Stimulated activated effector memory CD8-positive, alpha-beta T cell treated with anti-CD3 and anti-CD28 coated beads, Interleukin-12 subunit alpha, Interleukin-12 subunit beta, amount 100 ng/mL, for 72 hours (primary cell): Measurements from ENCODE around the gene RERE.

Experiments used
- ATAC-seq: fragments of 150-1000 bp; cut with Tn5 transposase; 2 replicates; pipeline ENCODE4 v1.10.0; 2021
- DNase-seq, 2 donors: peaks; one replicate each; pipeline ENCODE4 v3.0.0; 2021 to 2022; ENCODE audit warnings: low spot score in 2 of 2
- H3K27ac Mint-ChIP-seq: one replicate; pipeline ENCODE4 v1.8.0; 2022; ENCODE audit warnings: mild to moderate bottlenecking, mixed read lengths
- H3K36me3 Mint-ChIP-seq: one replicate; pipeline ENCODE4 v1.8.0; 2022; ENCODE audit warnings: mild to moderate bottlenecking, mixed read lengths
- H3K4me1 Mint-ChIP-seq: one replicate; pipeline ENCODE4 v1.8.0; 2022; ENCODE audit warnings: mixed read lengths
- H3K4me3 Mint-ChIP-seq: one replicate; pipeline ENCODE4 v1.8.0; 2022; ENCODE audit warnings: mild to moderate bottlenecking, mixed read lengths
- H3K9me3 Mint-ChIP-seq: one replicate; pipeline ENCODE4 v1.8.0; 2022; ENCODE audit warnings: mixed read lengths

The RERE gene

GRCh38 chr1:8754247-8754650, 63.2 kb downstream of the RERE start:
- no peaks in the 10 kb centered on the region for H3K4me1 Mint-ChIP-seq
- no peak overlapping the region for H3K4me3 Mint-ChIP-seq
- no peaks in the 10 kb centered on the region for H3K9me3 Mint-ChIP-seq
- no peak overlapping the region for H3K27ac Mint-ChIP-seq
- H3K36me3 Mint-ChIP-seq: no peaks in the 10 kb centered on the region
- ATAC-seq (no peak), DNase-seq (no peak)

DNA sequence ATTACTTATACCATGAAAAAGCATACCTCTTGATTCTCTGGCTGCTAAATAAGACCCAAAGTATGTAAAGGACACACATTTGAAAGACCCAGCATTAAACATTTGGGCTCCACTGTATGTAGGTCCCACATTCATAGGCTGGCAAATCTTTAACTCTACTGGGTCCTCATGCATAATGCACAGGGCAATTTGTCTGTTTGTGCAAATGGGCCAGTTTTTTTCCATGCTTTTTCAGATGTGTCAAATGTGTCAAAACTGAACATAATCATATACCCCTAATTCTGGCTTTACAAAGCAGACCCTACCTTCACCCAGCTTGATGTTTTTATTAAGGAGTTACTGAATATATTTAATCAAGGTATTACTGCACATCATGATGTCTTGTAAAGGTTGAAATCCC, 63.7 kb downstream of the RERE start:
- Mint-ChIP-seq H3K9me3 (no peaks in the 10 kb centered on the region), H3K4me3 (no peak overlapping the region), H3K36me3 (no peaks in the 10 kb centered on the region), H3K27ac (no peak overlapping the region), H3K4me1 (no peaks in the 10 kb centered on the region)
- no peak for ATAC-seq
- DNase-seq: no peak

GRCh38 chr1:8752921-8753713, 64.3 kb downstream of the RERE start:
- ATAC-seq: no peak
- no peaks in the 10 kb centered on the region for H3K36me3 Mint-ChIP-seq
- H3K4me1 Mint-ChIP-seq: peaks cover 5% of the 10 kb centered on the region
- no peak overlapping the region for H3K27ac Mint-ChIP-seq
- no peak overlapping the region for H3K4me3 Mint-ChIP-seq
- H3K9me3 Mint-ChIP-seq: no peaks in the 10 kb centered on the region
- DNase-seq: no peak

DNA sequence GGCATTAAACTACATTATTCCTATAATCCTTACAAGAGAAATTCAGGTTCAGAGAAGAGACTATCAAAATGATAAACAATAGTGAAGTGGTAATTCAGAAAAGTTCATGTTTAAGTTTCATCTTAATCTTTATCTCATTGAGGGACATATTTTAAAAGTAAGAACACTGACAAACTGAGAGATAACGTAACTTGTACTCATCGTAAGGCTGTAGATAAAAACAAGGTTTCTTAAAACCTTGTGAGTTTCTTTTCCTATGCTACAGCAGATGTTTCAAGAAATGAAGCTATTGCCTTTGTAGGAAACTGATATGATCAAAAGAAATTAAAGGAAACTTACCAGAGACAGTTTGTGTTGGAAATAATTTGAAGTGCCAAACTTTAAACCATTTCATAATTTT, 65.0 kb downstream of the RERE start:
- Mint-ChIP-seq H3K36me3 (no peaks in the 10 kb centered on the region), H3K4me3 (no peak overlapping the region), H3K27ac (no peak overlapping the region), H3K9me3 (no peaks in the 10 kb centered on the region), H3K4me1 (peaks cover 6% of the 10 kb centered on the region)
- no peak for ATAC-seq
- no peak for DNase-seq

DNA sequence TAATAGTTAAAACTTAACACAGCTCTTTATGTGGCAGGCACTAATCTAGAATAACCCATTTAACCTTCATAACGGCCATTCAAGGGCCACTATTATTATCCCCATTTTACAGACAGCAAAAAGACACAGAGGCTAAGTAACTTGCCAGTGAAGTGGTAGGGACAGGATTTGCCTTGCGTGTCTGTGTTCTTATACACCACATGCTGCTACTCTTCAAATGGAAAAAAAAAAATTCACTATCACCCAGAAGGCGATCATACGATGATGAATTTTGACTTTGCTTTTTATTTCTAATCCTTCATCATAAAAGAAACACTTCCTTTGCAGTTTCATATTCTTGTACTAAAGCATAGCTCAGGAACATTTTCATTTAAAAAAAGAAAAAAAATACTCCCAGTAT, 65.5 kb downstream of the RERE start:
- DNase-seq (no peak), ATAC-seq (no peak)
- no peak overlapping the region for H3K4me3 Mint-ChIP-seq
- H3K9me3 Mint-ChIP-seq: no peaks in the 10 kb centered on the region
- peaks cover 6% of the 10 kb centered on the region for H3K4me1 Mint-ChIP-seq
- no peaks in the 10 kb centered on the region for H3K36me3 Mint-ChIP-seq
- H3K27ac Mint-ChIP-seq: no peak overlapping the region

GRCh38 chr1:8747879-8748825, 69.3 kb downstream of the RERE start:
- H3K9me3 Mint-ChIP-seq: no peaks in the 10 kb centered on the region

GRCh38 chr1:8746554-8746953, 70.9 kb downstream of the RERE start:
- Mint-ChIP-seq H3K27ac (no peak overlapping the region), H3K4me1 (peaks cover 14% of the 10 kb centered on the region), H3K9me3 (no peaks in the 10 kb centered on the region), H3K4me3 (no peak overlapping the region), H3K36me3 (no peaks in the 10 kb centered on the region)
- ATAC-seq: no peak
- DNase-seq: no peak

More at GRCh38 chr1:8747879-8748825, 69.3 kb downstream of the RERE start:
- Mint-ChIP-seq H3K36me3 (no peaks in the 10 kb centered on the region), H3K4me1 (peaks cover 13% of the 10 kb centered on the region), H3K27ac (no peak overlapping the region), H3K4me3 (no peak overlapping the region)
- ATAC-seq (no peak), DNase-seq (no peak)

- Mint-ChIP-seq H3K4me1 (peaks cover 19% of the 10 kb centered on the region), H3K4me3 (no peak overlapping the region), H3K27ac (no peak overlapping the region), H3K36me3 (no peaks in the 10 kb centered on the region), H3K9me3 (no peaks in the 10 kb centered on the region)
- DNase-seq: no peak
- ATAC-seq: no peak
These were observed 71.6 kb downstream of the RERE start for GRCh38 chr1:8745749-8746390.

DNA sequence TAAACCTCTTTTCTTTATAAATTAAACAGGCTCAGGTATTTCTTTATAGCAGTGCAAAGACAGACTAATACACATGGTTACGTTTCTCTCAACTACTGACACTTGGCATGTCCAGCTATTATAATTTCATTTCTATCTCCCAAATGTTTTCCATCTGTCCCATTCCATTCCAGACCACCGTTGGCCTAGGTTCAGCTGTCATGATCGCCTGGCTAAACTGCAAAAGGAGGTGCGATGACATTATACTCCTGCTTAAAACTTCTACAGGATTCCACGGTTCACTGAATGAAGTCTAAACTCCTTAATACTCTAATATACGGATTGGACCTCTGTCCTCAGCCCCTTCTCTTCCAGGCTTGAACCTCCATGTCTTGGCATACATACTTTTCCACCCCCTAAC, 72.1 kb downstream of the RERE start:
- H3K27ac Mint-ChIP-seq: no peak overlapping the region
- H3K4me1 Mint-ChIP-seq: peaks cover 19% of the 10 kb centered on the region
- no peaks in the 10 kb centered on the region for H3K36me3 Mint-ChIP-seq
- H3K4me3 Mint-ChIP-seq: no peak overlapping the region
- no peaks in the 10 kb centered on the region for H3K9me3 Mint-ChIP-seq
- no peak for ATAC-seq
- DNase-seq: no peak

DNA sequence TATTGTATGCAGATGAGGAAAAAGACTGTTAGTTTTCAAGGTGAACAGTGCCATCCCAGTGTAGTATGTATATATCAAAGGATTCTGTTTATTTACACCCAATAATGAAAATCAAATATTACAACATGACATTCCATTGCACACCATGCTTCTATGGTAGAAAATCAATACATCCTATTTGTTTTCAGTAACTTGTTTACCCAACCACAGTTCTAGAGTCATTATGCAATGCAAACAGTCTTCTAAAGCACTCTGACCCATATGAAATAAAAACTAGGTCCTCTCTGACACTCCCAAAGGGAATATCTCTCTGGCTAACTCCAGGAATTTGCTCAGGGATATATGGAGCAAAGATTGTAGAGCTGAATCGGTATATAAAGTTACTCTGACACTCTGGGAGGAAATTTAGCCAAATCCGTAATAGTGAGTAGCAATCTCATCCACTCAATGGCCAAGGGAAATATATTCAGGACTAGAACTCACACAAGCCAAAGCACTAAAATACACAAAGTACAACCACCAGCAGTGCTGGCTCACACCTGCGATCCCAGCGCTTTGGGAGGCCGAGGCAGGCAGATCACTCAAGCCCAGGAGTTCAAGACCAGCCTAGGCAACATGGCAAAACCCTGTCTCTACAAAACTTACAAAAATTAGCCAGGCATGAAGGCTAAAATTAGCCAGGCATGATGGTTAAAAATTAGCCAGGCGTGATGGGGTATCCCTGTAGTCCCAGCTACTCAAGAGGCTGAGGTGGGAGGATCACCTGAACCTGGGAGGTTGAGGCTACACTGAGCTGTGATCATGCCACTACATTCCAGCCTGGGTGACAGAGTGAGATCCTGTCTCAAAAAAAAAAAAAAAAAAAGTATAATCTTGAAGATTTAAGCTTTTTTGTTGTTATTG, 75.2 kb downstream of the RERE start:
- DNase-seq: no peak
- H3K4me1 Mint-ChIP-seq: peaks cover 18% of the 10 kb centered on the region
- ATAC-seq: no peak
- H3K4me3 Mint-ChIP-seq: no peak overlapping the region
- no peaks in the 10 kb centered on the region for H3K36me3 Mint-ChIP-seq
- peaks cover 4% of the 10 kb centered on the region for H3K9me3 Mint-ChIP-seq
- H3K27ac Mint-ChIP-seq: no peak overlapping the region

DNA sequence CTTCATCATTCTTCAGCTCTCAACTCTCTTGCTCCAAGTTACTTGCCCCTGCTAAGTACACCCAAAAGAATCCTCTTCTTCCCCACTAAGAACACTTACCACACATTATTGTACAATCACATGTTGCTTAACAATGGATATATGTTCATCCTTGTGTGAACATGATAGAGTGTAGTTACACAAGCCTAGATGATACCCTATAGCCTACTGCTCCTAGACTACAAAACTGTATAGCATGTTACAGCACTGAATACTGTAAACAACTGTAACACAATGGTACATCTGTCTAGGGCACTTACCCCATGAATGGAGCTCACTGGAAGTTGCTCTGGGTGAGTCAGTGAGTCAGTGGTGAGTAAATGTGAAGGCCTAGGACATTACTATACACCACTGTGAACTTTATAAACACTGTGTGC, 77.4 kb downstream of the RERE start:
- no peak for DNase-seq
- H3K27ac Mint-ChIP-seq: no peak overlapping the region

DNA sequence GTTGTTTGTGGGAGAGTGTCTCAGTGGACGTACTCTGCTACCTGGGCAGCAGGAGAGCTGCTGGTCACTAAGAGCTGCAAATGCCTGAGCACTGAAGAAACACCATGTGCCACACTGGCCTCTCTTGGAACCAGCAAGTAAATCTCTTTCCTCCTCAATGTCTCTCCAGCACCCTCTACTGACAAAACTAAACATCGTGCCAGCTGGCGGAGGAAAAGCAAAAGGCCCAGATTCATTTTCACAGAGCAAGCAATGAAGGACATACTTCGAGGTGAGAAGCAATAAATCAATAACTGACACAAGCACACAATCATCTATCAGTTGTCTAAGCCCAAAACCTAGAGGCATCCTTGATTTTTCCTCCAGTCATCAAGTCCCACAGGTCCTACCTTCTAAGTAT, 78.1 kb downstream of the RERE start:
- no peak overlapping the region for H3K27ac Mint-ChIP-seq
- no peak for ATAC-seq
- H3K4me3 Mint-ChIP-seq: no peak overlapping the region
- peaks cover 4% of the 10 kb centered on the region for H3K9me3 Mint-ChIP-seq
- peaks cover 12% of the 10 kb centered on the region for H3K4me1 Mint-ChIP-seq
- DNase-seq: no peak
- H3K36me3 Mint-ChIP-seq: no peaks in the 10 kb centered on the region

More for the DNA sequence above, 77.4 kb downstream of the RERE start:
- ATAC-seq: no peak
- Mint-ChIP-seq H3K4me3 (no peak overlapping the region), H3K36me3 (no peaks in the 10 kb centered on the region), H3K9me3 (peaks cover 4% of the 10 kb centered on the region), H3K4me1 (peaks cover 12% of the 10 kb centered on the region)

- H3K27ac Mint-ChIP-seq: no peak overlapping the region
- ATAC-seq: no peak
- no peak for DNase-seq
- no peaks in the 10 kb centered on the region for H3K36me3 Mint-ChIP-seq
- peaks cover 4% of the 10 kb centered on the region for H3K9me3 Mint-ChIP-seq
- no peak overlapping the region for H3K4me3 Mint-ChIP-seq
- H3K4me1 Mint-ChIP-seq: peaks cover 12% of the 10 kb centered on the region
These were observed 80.5 kb downstream of the RERE start for GRCh38 chr1:8736927-8737326.

DNA sequence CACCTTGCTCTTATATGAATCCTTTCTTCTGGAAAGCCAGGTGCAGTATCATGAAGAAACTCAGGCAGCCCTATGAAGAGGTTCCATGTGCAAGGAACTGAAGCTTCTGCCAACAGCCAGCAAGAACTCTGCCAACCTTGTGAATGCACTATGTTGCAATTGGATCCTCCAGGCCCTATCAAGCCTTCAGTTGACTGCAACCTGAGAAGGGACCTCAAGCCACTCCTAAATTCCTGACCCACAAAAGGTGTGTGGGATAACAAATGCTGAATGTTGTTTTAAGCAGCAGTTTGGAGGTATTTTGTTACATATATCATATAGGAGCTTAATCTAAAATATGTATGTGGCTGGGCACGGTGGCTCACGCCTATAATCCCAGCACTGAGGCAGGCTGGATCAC, 84.0 kb downstream of the RERE start:
- peaks cover 4% of the 10 kb centered on the region for H3K4me1 Mint-ChIP-seq

More for the DNA sequence above, 84.0 kb downstream of the RERE start:
- no peak overlapping the region for H3K27ac Mint-ChIP-seq
- no peak overlapping the region for H3K4me3 Mint-ChIP-seq
- H3K36me3 Mint-ChIP-seq: no peaks in the 10 kb centered on the region
- no peak for ATAC-seq
- H3K9me3 Mint-ChIP-seq: no peaks in the 10 kb centered on the region
- DNase-seq: no peak
